Stimulated activated CD4-positive, alpha-beta T cell treated with anti-CD3 and anti-CD28 coated beads, Interleukin-1b, Interleukin-23, amount 100 ng/mL, for 1 hour (primary cell): Measurements from ENCODE around the gene PRM1.
A peak's percentile ranks its signal among the peaks of the same experiment; 100 is the strongest.

Experiments
- DNase-seq, 2 donors: peaks; one replicate each; pipeline ENCODE4 v3.0.0-alpha.2; 2020; ENCODE audit warnings: low read depth in 2 of 2

The PRM1 gene

GRCh38 chr16:11236461-11237254 is 44.5 kb downstream of the PRM1 start:
- DNase-seq: no peak

DNA sequence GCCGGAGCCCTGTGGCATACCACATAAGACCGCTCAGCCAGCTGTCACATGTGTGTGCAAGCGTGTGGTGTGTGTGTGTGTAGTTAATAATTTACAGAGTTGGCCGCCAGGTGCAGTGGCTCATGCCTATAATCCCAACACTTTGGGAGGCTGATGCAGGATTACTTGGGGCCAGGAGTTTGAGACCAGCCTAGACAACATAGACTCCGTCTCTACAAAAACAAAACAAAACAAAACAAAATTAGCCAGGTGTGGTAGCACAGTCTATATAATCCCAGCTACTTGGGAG is 45.5 kb downstream of the PRM1 start:
- DNase-seq: no peak

DNA sequence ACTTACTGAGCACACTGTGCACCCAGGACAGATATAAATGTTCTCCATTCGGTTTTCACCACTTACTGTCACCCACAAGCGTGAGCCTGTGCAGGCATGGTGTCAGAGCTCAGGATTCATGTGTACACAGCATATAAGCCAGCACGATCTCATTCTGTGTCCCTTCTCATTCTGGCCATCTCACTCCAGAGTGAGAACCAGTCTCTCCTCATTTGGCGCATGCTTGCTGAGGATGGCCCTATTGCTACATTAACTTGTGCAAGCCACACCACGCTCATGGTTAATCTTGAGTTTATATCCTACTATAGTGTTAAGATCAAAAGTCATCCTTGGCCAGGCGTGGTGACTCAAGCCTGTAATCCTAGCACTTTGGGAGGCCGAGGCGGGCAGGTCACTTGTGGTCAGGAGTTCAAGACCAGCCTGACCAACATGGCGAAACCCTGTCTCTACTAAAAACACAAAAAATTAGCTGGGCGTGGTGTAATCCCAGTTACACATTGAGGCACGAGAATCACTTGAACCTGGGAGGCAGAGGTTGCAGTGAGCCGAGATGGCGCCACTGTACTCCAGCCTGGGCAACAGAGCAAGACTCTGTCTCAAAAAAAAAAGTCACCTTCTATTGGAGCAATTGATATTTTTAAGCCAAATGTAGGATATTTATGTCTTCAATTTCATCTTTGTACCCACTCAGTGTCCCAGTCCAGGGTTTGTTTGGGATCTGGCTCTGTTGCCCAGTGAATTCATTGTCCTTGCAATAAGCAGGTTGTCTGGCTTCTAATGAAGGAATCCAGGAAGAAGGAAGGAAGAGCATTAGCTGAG is 46.0 kb downstream of the PRM1 start:
- DNase-seq: no peak

- DNase-seq: no peak
Measured at GRCh38 chr16:11233727-11234376, 47.3 kb downstream of the PRM1 start.

- peak in 1 of 2 donors; percentile 66 for DNase-seq
Measured at GRCh38 chr16:11232852-11233726, 48.0 kb downstream of the PRM1 start.

DNA sequence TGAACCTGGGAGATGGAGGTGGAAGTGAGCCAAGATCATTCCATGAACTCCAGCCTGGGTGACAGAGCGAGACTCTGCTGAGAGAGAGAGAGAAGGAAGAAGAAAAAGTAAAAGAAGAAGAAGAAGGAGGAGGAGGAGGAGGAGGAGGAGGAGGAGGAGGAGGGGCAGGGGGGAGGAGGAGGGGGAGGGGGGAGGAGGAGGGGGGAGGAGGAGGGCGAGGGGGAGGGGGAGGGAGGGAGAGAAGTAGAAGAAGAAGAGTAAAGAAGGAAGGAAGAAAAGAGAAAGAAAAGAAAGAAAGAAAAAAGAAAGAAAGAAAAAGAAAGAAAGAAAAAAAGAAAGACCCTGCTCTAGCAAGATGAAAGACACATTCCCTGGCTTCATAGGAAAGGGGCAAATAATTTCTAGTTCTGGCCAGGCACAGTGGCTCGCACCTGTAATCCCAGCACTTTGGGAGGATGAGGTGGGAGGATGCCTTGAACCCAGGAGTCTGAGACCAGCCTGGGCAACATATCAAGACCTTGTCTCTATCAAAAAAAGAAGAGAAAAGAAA is 48.8 kb downstream of the PRM1 start:
- DNase-seq: no peak

- no peak for DNase-seq
Measured at GRCh38 chr16:11231367-11231970, 49.7 kb downstream of the PRM1 start.
